Transverse colon (tissue), 4 donors: ENCODE results near the gene KCNN3. TPM values are rescaled to one million over a fixed set of nuclear protein-coding genes. Genes with fewer than 3 reads are reported as not detected.

Source experiments
- DNase-seq: peaks from one replicate; pipeline ENCODE4 v3.0.0-alpha.2; 2019
- H3K27ac ChIP-seq, 4 donors: fragments of 200-600 bp; sonication (generic); 2 replicates each; pipeline ENCODE4 v1.5.1; 2016 to 2018; ENCODE audit warnings: inconsistent platforms in 4 of 4
- H3K27me3 ChIP-seq: fragments of 200-600 bp; sonication (generic); 2 replicates; pipeline ENCODE4 v1.5.1; 2017; ENCODE audit warnings: inconsistent platforms
- H3K36me3 ChIP-seq, 4 donors: fragments of 200-600 bp; sonication (generic); 2 replicates each; pipeline ENCODE4 v1.5.1; 2017 to 2019; ENCODE audit warnings: inconsistent platforms in 4 of 4
- H3K4me1 ChIP-seq, 4 donors: fragments of 200-600 bp; sonication (generic); 2 replicates each; pipeline ENCODE4 v1.5.1; 2017 to 2020; ENCODE audit warnings: inconsistent platforms in 4 of 4
- H3K4me3 ChIP-seq, 4 donors: fragments of 200-600 bp; sonication (generic); 1 replicate in 1 of 4; 2 replicates in 3 of 4; pipeline versions ENCODE4 v1.5.1 to v1.6.1; 2017 to 2019; ENCODE audit warnings: inconsistent platforms in 4 of 4
- H3K9me3 ChIP-seq, 2 donors: fragments of 200-600 bp; sonication (generic); 2 replicates each; pipeline ENCODE4 v1.5.1; 2017 to 2019; ENCODE audit warnings: inconsistent platforms in 2 of 2
- CTCF ChIP-seq, 5 experiments: fragments of 200-600 bp in 3 of 5; fragments of 450-650 bp in 2 of 5; sonication (generic) in 3 of 5; IDR thresholded peaks; 1 replicate in 2 of 5; 2 replicates in 3 of 5; pipeline ENCODE4 v1.5.1; 2016 to 2017; ENCODE audit warnings: antibody characterized with exemption in 5 of 5, inconsistent platforms in 3 of 5, mild to moderate bottlenecking in 2 of 5, moderate library complexity in 1 of 5
- EP300 ChIP-seq: sonication (generic); formaldehyde crosslinking; IDR thresholded peaks from one replicate; pipeline ENCODE4 v1.6.1; 2017; ENCODE audit warnings: antibody characterized with exemption, low read depth
- POLR2A ChIP-seq: fragments of 450-650 bp; IDR thresholded peaks from one replicate; pipeline ENCODE4 v1.6.1; 2016; ENCODE audit warnings: antibody characterized with exemption, mild to moderate bottlenecking, moderate library complexity
- POLR2AphosphoS5 ChIP-seq, 3 donors: sonication (generic); formaldehyde crosslinking; IDR thresholded peaks; one replicate each; pipeline ENCODE4 v1.6.1; 2016; ENCODE audit warnings: antibody characterized with exemption in 3 of 3
- WGBS, 2 donors: methylation state at CpG; one replicate each; pipeline ENCODE4 v1.1.5; 2018; ENCODE audit warnings: low coverage in 1 of 2; 5-methylcytosine and 5-hydroxymethylcytosine counted together
- in situ Hi-C, 4 donors: fragments of 200-750 bp; cut with MboI; loops; one replicate each; pipeline versions ENCODE4 v1.15.0 to v1.15.1; 2017; ENCODE audit warnings: low sequenced_read_pairs in 3 of 4, low pct_ligation_motif_present in 1 of 4, low pct_unique_long_range_greater_than_20kb in 1 of 4
- intact Hi-C: fragments of 100-400 bp; cut with DNase I; formaldehyde crosslinking; loops from one replicate; pipeline ENCODE4 v1.15.1; 2023; ENCODE audit warnings: low total_unique reads
- total RNA-seq, 4 donors: library from RNA; depleted of rRNA; stranded (reverse); fragments of >200 nt; gene quantifications; one replicate each; pipeline ENCODE4 v1.1.0, GENCODE V29; 2016

Gene KCNN3
- total RNA-seq, 4 donors from 2014 or later: 2.3 to 5.0 (median 3.5) TPM

- no peaks in the 10 kb centered on the region for H3K9me3 ChIP-seq
- 38 to 53% methylated on average over 3 of the region's 3 CpGs for WGBS, 2 donors
- no peaks in the 10 kb centered on the region for H3K4me1 ChIP-seq
- no peak for TF ChIP-seq POLR2AphosphoS5 (IDR thresholded peaks at IDR 0.05)
- no peak overlapping the region for H3K27ac ChIP-seq
- in situ Hi-C loops: loop anchor here in 1 of 4 donors (25.0 kb wide), 1 partner anchor 259 kb away; the partner anchor contains the start of genes KRTCAP2 and TRIM46
- DNase-seq: no peak
- H3K4me3 ChIP-seq: no peak overlapping the region
- H3K27me3 ChIP-seq: no peaks in the 10 kb centered on the region
- intact Hi-C loops: no loop called here
- no peaks in the 10 kb centered on the region for H3K36me3 ChIP-seq
Observed at GRCh38 chr1:154902938-154903566, 33.0 kb upstream of the KCNN3 start.

- no peaks in the 10 kb centered on the region for H3K27me3 ChIP-seq
- H3K4me1 ChIP-seq: no peaks in the 10 kb centered on the region
- TF ChIP-seq POLR2A (no peak), EP300 (no peak), POLR2AphosphoS5 (IDR thresholded peaks at IDR 0.05) (no peak), CTCF (IDR thresholded peaks at IDR 0.05) (no peak)
- 64 to 74% methylated on average over 1 of the region's 1 CpG for WGBS, 2 donors
- no peak overlapping the region for H3K4me3 ChIP-seq
- no peak for DNase-seq
- no peaks in the 10 kb centered on the region for H3K36me3 ChIP-seq
- in situ Hi-C loops: loop anchor here in 1 of 4 donors (25.0 kb wide), 1 partner anchor 261 kb away; the partner anchor contains the start of genes KRTCAP2 and TRIM46
- no peak overlapping the region for H3K27ac ChIP-seq
- H3K9me3 ChIP-seq: no peaks in the 10 kb centered on the region
- intact Hi-C loops: no loop called here
Observed at GRCh38 chr1:154901591-154901990, 31.5 kb upstream of the KCNN3 start.

- H3K27ac ChIP-seq: no peak overlapping the region
- TF ChIP-seq POLR2AphosphoS5 (IDR thresholded peaks at IDR 0.05): no peak
- TF ChIP-seq CTCF (IDR thresholded peaks at IDR 0.05): no peak
- TF ChIP-seq POLR2A: no peak
- TF ChIP-seq EP300: no peak
- H3K4me1 ChIP-seq: no peaks in the 10 kb centered on the region
- no peaks in the 10 kb centered on the region for H3K36me3 ChIP-seq
- H3K4me3 ChIP-seq: no peak overlapping the region
- no peaks in the 10 kb centered on the region for H3K9me3 ChIP-seq
- intact Hi-C loops (no loop called here), in situ Hi-C loops (loop anchor here in 1 of 4 donors (25.0 kb wide), 2 partner anchors 237 to 337 kb away; partner anchors contain the start of genes CHRNB2 and UBE2Q1)
- 77 to 97% methylated on average over 2 to 6 of the region's 6 CpGs for WGBS, 2 donors
- no peaks in the 10 kb centered on the region for H3K27me3 ChIP-seq
- DNase-seq: no peak
Observed at GRCh38 chr1:154899041-154899440, 29.0 kb upstream of the KCNN3 start.

GRCh38 chr1:154896771-154897286 lies 26.7 kb upstream of the KCNN3 start:
- Histone ChIP-seq H3K36me3 (no peaks in the 10 kb centered on the region), H3K9me3 (no peaks in the 10 kb centered on the region), H3K27ac (no peak overlapping the region), H3K27me3 (no peaks in the 10 kb centered on the region), H3K4me3 (no peak overlapping the region), H3K4me1 (no peaks in the 10 kb centered on the region)
- 40 to 82% methylated on average over 1 to 10 of the region's 10 CpGs for WGBS, 2 donors
- TF ChIP-seq CTCF (IDR thresholded peaks at IDR 0.05) (no peak), POLR2AphosphoS5 (IDR thresholded peaks at IDR 0.05) (no peak), EP300 (no peak), POLR2A (no peak)
- in situ Hi-C loops (loop anchor here in 1 of 4 donors (25.0 kb wide), 2 partner anchors 235 to 335 kb away; partner anchors contain the start of genes CHRNB2 and UBE2Q1), intact Hi-C loops (no loop called here)
- DNase-seq: no peak
